PC-3 (cell line): Measurements from ENCODE around the gene SOX6. TPM values are rescaled to one million over a fixed set of nuclear protein-coding genes. Genes with fewer than 3 reads are reported as not detected.
A peak's percentile ranks its signal among the peaks of the same experiment; 100 is the strongest.

Source experiments
- ATAC-seq: fragments of 200-7000 bp; cut with Tn5 transposase; 2 replicates; pipeline ENCODE4 v1.9.1; 2020; ENCODE audit warnings: mild to moderate bottlenecking, moderate library complexity
- BruUV-seq: library from RNA; stranded (reverse); fragments of 400-500 nt; replicated peaks from 2 replicates; lab custom pipeline; 2021; lab: Mats Ljungman, UMichigan
- CTCF ChIA-PET: fragments of 300-600 bp; sonication (Branson Sonifier 250); formaldehyde crosslinking; loops from one replicate; lab custom pipeline; 2022; ENCODE audit warnings: antibody characterized with exemption; lab: Charles Lee
- POLR2A ChIA-PET: fragments of 300-600 bp; sonication (Branson Sonifier 250); formaldehyde crosslinking; loops from one replicate; lab custom pipeline; 2022; ENCODE audit warnings: antibody characterized with exemption; ENCODE audit not compliant: unreplicated experiment; lab: Charles Lee
- DNase-seq: peaks from one replicate; pipeline ENCODE4 v3.0.0-alpha.2; 2015
- H2AFZ ChIP-seq: fragments of 300-600 bp; sonication (generic); 2 replicates; pipeline ENCODE4 v1.6.0; 2016; ENCODE audit warnings: antibody characterized with exemption, low read length
- H3F3A ChIP-seq: fragments of 300-600 bp; sonication (generic); one replicate; pipeline ENCODE4 v1.6.0; 2017; ENCODE audit warnings: antibody characterized with exemption, low read length, control low read depth, mild to moderate bottlenecking; ENCODE audit not compliant: unreplicated experiment
- H3K27ac ChIP-seq: fragments of 300-600 bp; sonication (generic); 2 replicates; pipeline ENCODE4 v1.5.1; 2016; ENCODE audit warnings: mild to moderate bottlenecking, low read length
- H3K27me3 ChIP-seq: fragments of 300-600 bp; sonication (generic); 2 replicates; pipeline ENCODE4 v1.6.1; 2016; ENCODE audit warnings: low read length, mixed read lengths
- H3K36me3 ChIP-seq: fragments of 300-600 bp; sonication (generic); 2 replicates; pipeline ENCODE4 v1.6.1; 2016; ENCODE audit warnings: low read depth, mixed run types, low read length, mixed read lengths
- H3K4me1 ChIP-seq: fragments of 300-600 bp; sonication (generic); 2 replicates; pipeline ENCODE4 v1.5.1; 2016; ENCODE audit warnings: low read length; ENCODE audit not compliant: insufficient read depth
- H3K4me2 ChIP-seq: fragments of 300-600 bp; sonication (generic); 2 replicates; pipeline ENCODE4 v1.6.0; 2016; ENCODE audit warnings: low read length
- H3K4me3 ChIP-seq: fragments of 300-600 bp; sonication (generic); 2 replicates; pipeline ENCODE4 v1.5.1; 2016; ENCODE audit warnings: mild to moderate bottlenecking, low read length, mixed read lengths
- H3K79me2 ChIP-seq: fragments of 300-600 bp; sonication (generic); 2 replicates; pipeline ENCODE4 v1.6.1; 2017; ENCODE audit warnings: low read length, mixed read lengths
- H3K9ac ChIP-seq: fragments of 300-600 bp; sonication (generic); 2 replicates; pipeline ENCODE4 v1.6.0; 2016; ENCODE audit warnings: mild to moderate bottlenecking, low read length
- H3K9me2 ChIP-seq: fragments of 300-600 bp; sonication (generic); replicated peaks from 2 replicates; pipeline ENCODE4 v1.6.1; 2016; ENCODE audit warnings: mixed run types, low read length, mixed read lengths
- H3K9me3 ChIP-seq: fragments of 300-600 bp; sonication (generic); 2 replicates; pipeline ENCODE4 v1.6.1; 2016; ENCODE audit warnings: low read length, mixed read lengths
- H4K20me1 ChIP-seq: fragments of 300-600 bp; sonication (generic); 2 replicates; pipeline ENCODE4 v1.6.1; 2016; ENCODE audit warnings: low read length, mixed read lengths
- CTCF ChIP-seq: fragments of 300-600 bp; sonication (generic); conservative IDR thresholded peaks from 2 replicates; pipeline ENCODE4 v1.5.1; 2017; ENCODE audit warnings: antibody characterized with exemption, low read depth, mild to moderate bottlenecking, low read length
- EZH2 ChIP-seq: fragments of 300-600 bp; sonication (generic); IDR thresholded peaks from one replicate; pipeline ENCODE4 v1.6.1; 2017; ENCODE audit warnings: antibody characterized with exemption, mild to moderate bottlenecking, low read length; ENCODE audit not compliant: unreplicated experiment
- EZH2phosphoT487 ChIP-seq: fragments of 300-600 bp; sonication (generic); IDR thresholded peaks from 2 replicates; pipeline ENCODE4 v1.6.1; 2018; ENCODE audit warnings: mild to moderate bottlenecking, antibody characterized with exemption, low read length, borderline replicate concordance
- intact Hi-C: fragments of 100-400 bp; cut with micrococcal nuclease; formaldehyde crosslinking; loops from 2 replicates; pipeline ENCODE4 v1.9.0; 2023
- total RNA-seq: library from RNA; depleted of rRNA; stranded (reverse); fragments of >200 nt; gene quantifications from 2 replicates; pipeline ENCODE4 v1.2.3, GENCODE V29; 2014

SOX6 gene
- total RNA-seq, 1 experiment from 2014 or later = not detected

- no peak for ATAC-seq
- no peaks in the 10 kb centered on the region for H3K4me1 ChIP-seq
- intact Hi-C loops = no loop called here
- H3F3A ChIP-seq = no peaks in the 10 kb centered on the region
- H3K27ac ChIP-seq = no peak overlapping the region
- H3K9me2 ChIP-seq = no peaks in the 10 kb centered on the region
- BruUV-seq = no TSS peak
- no peak overlapping the region for H3K4me3 ChIP-seq
- H3K9me3 ChIP-seq = no peaks in the 10 kb centered on the region
- H3K36me3 ChIP-seq = no peaks in the 10 kb centered on the region
- no peak overlapping the region for H3K4me2 ChIP-seq
- DNase-seq = no peak
- ChIA-PET CTCF (no interaction called here), POLR2A (no interaction called here)
- H2AFZ ChIP-seq = no peak overlapping the region
- TF ChIP-seq EZH2phosphoT487 = no peak
- no peak for TF ChIP-seq CTCF
- TF ChIP-seq EZH2 = no peak
- H4K20me1 ChIP-seq = no peaks in the 10 kb centered on the region
- no peak overlapping the region for H3K9ac ChIP-seq
- no peaks in the 10 kb centered on the region for H3K27me3 ChIP-seq
- no peaks in the 10 kb centered on the region for H3K79me2 ChIP-seq
Measured at GRCh38 chr11:16204261-16204660, 152.1 kb downstream of the SOX6 start.

GRCh38 chr11:16195651-16196050 lies 160.7 kb downstream of the SOX6 start:
- no peak for ATAC-seq
- CTCF ChIA-PET = no interaction called here
- TF ChIP-seq EZH2 (no peak), CTCF (no peak), EZH2phosphoT487 (no peak)
- Histone ChIP-seq H4K20me1 (no peaks in the 10 kb centered on the region), H2AFZ (no peak overlapping the region), H3K36me3 (no peaks in the 10 kb centered on the region), H3K79me2 (no peaks in the 10 kb centered on the region), H3K9me3 (no peaks in the 10 kb centered on the region), H3F3A (no peaks in the 10 kb centered on the region), H3K4me2 (no peak overlapping the region), H3K27ac (no peak overlapping the region), H3K4me1 (no peaks in the 10 kb centered on the region), H3K27me3 (no peaks in the 10 kb centered on the region; the same call in 1 of the 2 replicates), H3K9me2 (no peaks in the 10 kb centered on the region), H3K9ac (no peak overlapping the region), H3K4me3 (no peak overlapping the region)
- no TSS peak for BruUV-seq
- DNase-seq = peak; percentile 1
- POLR2A ChIA-PET = no interaction called here
- intact Hi-C loops = no loop called here

DNA sequence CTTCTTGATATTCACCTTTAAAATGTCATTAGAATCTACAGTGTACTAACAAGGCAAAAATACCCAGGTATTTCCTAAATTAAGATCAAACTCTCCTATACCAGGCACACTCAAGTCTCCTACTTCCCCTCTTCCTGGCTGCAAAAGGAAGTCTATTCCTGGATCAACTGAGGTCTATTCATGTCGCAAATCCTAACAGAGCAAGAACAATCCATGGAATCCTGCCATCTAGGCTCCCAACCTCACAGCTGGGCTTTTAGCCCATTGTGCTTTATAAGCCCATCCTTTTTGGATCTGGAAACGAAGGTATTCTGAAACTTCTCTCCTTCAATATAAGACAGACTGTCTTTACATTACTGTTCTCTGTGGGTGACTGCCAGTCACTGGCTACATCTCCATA lies 161.8 kb downstream of the SOX6 start:
- Histone ChIP-seq H3F3A (no peaks in the 10 kb centered on the region), H3K27me3 (no peaks in the 10 kb centered on the region; the same call in 1 of the 2 replicates), H2AFZ (no peak overlapping the region), H3K9me2 (no peaks in the 10 kb centered on the region), H3K36me3 (no peaks in the 10 kb centered on the region), H3K9ac (no peak overlapping the region), H3K4me2 (no peak overlapping the region), H3K9me3 (no peaks in the 10 kb centered on the region), H3K4me3 (no peak overlapping the region), H3K79me2 (no peaks in the 10 kb centered on the region), H4K20me1 (no peaks in the 10 kb centered on the region), H3K27ac (no peak overlapping the region), H3K4me1 (no peaks in the 10 kb centered on the region)
- TF ChIP-seq EZH2 (no peak), CTCF (no peak), EZH2phosphoT487 (no peak)
- ATAC-seq (no peak), DNase-seq (no peak)
- intact Hi-C loops = no loop called here
- POLR2A ChIA-PET = no interaction called here
- CTCF ChIA-PET = no interaction called here
- no TSS peak for BruUV-seq
